H9 (cell line): ENCODE data around the gene HYAL1. TPM values are rescaled to one million over a fixed set of nuclear protein-coding genes. Genes with fewer than 3 reads are reported as not detected.

Experiments
- DNase-seq: peaks from one replicate; pipeline ENCODE4 v3.0.0-alpha.2; 2017
- H2AFZ ChIP-seq: one replicate; pipeline ENCODE4 v1.6.1; 2013; ENCODE audit warnings: mild to moderate bottlenecking, low read length, control low read depth, moderate library complexity
- H2AK5ac ChIP-seq: 2 replicates; pipeline ENCODE4 v1.6.1; 2013; ENCODE audit warnings: low read length, control low read depth, mixed read lengths; ENCODE audit not compliant: insufficient read length
- H2BK120ac ChIP-seq: one replicate; pipeline ENCODE4 v1.6.1; 2013; ENCODE audit warnings: low read depth, mild to moderate bottlenecking, low read length, control low read depth, inconsistent platforms; ENCODE audit not compliant: poor library complexity, severe bottlenecking
- H2BK12ac ChIP-seq: 2 replicates; pipeline ENCODE4 v1.6.1; 2013; ENCODE audit warnings: low read length, control low read depth, mixed read lengths, low read depth; ENCODE audit not compliant: insufficient read length
- H2BK15ac ChIP-seq: 2 replicates; pipeline ENCODE4 v1.6.1; 2013; ENCODE audit warnings: low read depth, low read length, control low read depth
- H2BK20ac ChIP-seq: one replicate; pipeline ENCODE4 v1.6.1; 2013; ENCODE audit warnings: low read depth, mild to moderate bottlenecking, low read length, control low read depth, inconsistent platforms; ENCODE audit not compliant: poor library complexity, severe bottlenecking
- H2BK5ac ChIP-seq: 2 replicates; pipeline ENCODE4 v1.6.1; 2013; ENCODE audit warnings: low read length, control low read depth, mixed read lengths; ENCODE audit not compliant: insufficient read length
- H3K14ac ChIP-seq: 2 replicates; pipeline ENCODE4 v1.6.1; 2013; ENCODE audit warnings: low read length, control low read depth; ENCODE audit not compliant: insufficient read depth
- H3K18ac ChIP-seq: 2 replicates; pipeline ENCODE4 v1.6.1; 2013; ENCODE audit warnings: low read depth, mild to moderate bottlenecking, mixed read lengths, low read length, control low read depth; ENCODE audit not compliant: insufficient read length
- H3K23ac ChIP-seq: 2 replicates; pipeline ENCODE4 v1.6.1; 2013; ENCODE audit warnings: low read length, control low read depth, mixed read lengths, low read depth; ENCODE audit not compliant: insufficient read length
- H3K23me2 ChIP-seq: 2 replicates; pipeline ENCODE4 v1.6.1; 2013; ENCODE audit warnings: low read depth, mild to moderate bottlenecking, mixed read lengths, low read length, control low read depth; ENCODE audit not compliant: insufficient read length, poor library complexity, severe bottlenecking
- H3K27ac ChIP-seq: 2 replicates; pipeline ENCODE4 v1.5.1; 2013; ENCODE audit warnings: low read length, control low read depth, mixed read lengths, low read depth; ENCODE audit not compliant: insufficient read length
- H3K27me3 ChIP-seq: 2 replicates; pipeline ENCODE4 v1.6.1; 2013; ENCODE audit warnings: low read length, control low read depth, inconsistent platforms; ENCODE audit not compliant: insufficient read depth
- H3K4ac ChIP-seq: 2 replicates; pipeline ENCODE4 v1.6.1; 2013; ENCODE audit warnings: low read depth, mild to moderate bottlenecking, control low read depth, inconsistent platforms, low read length, moderate library complexity
- H3K4me1 ChIP-seq: 2 replicates; pipeline ENCODE4 v1.6.1; 2013; ENCODE audit warnings: low read length, control low read depth, inconsistent platforms; ENCODE audit not compliant: insufficient read depth
- H3K4me2 ChIP-seq: 2 replicates; pipeline ENCODE4 v1.6.1; 2013; ENCODE audit warnings: low read length, control low read depth, mixed read lengths; ENCODE audit not compliant: insufficient read length, insufficient read depth
- H3K56ac ChIP-seq: 2 replicates; pipeline ENCODE4 v1.6.1; 2013; ENCODE audit warnings: low read depth, mild to moderate bottlenecking, mixed read lengths, low read length, control low read depth; ENCODE audit not compliant: insufficient read length
- H3K79me1 ChIP-seq: 2 replicates; pipeline ENCODE4 v1.6.1; 2013; ENCODE audit warnings: low read depth, mild to moderate bottlenecking, moderate library complexity, low read length, control low read depth, inconsistent platforms; ENCODE audit not compliant: insufficient read depth, poor library complexity, severe bottlenecking
- H3K79me2 ChIP-seq: 2 replicates; pipeline ENCODE4 v1.6.1; 2013; ENCODE audit warnings: low read length, control low read depth, inconsistent platforms; ENCODE audit not compliant: insufficient read depth
- H3K9ac ChIP-seq: 2 replicates; pipeline ENCODE4 v1.6.1; 2013; ENCODE audit warnings: low read length, control low read depth, mixed read lengths; ENCODE audit not compliant: insufficient read length; ENCODE audit errors: extremely low read depth
- H3K9me3 ChIP-seq: one replicate; pipeline ENCODE4 v1.6.1; 2013; ENCODE audit warnings: low read depth, low read length, inconsistent platforms; ENCODE audit not compliant: control insufficient read depth
- H3T11ph ChIP-seq: one replicate; pipeline ENCODE4 v1.6.1; 2013; ENCODE audit warnings: mild to moderate bottlenecking, low read length, control low read depth, inconsistent platforms
- H4K20me1 ChIP-seq: one replicate; pipeline ENCODE4 v1.6.1; 2013; ENCODE audit not compliant: control insufficient read depth, insufficient read length, insufficient read depth
- H4K5ac ChIP-seq: 2 replicates; pipeline ENCODE4 v1.6.1; 2013; ENCODE audit warnings: low read depth, mild to moderate bottlenecking, mixed read lengths, low read length, control low read depth; ENCODE audit not compliant: insufficient read length
- H4K8ac ChIP-seq: replicated peaks from 2 replicates; pipeline ENCODE4 v1.6.1; 2013; ENCODE audit warnings: low read length, control low read depth, mixed read lengths, low read depth; ENCODE audit not compliant: insufficient read length
- H4K91ac ChIP-seq: 2 replicates; pipeline ENCODE4 v1.6.1; 2013; ENCODE audit warnings: low read depth, mild to moderate bottlenecking, moderate library complexity, mixed read lengths, low read length, control low read depth; ENCODE audit not compliant: insufficient read length
- H3K27ac Mint-ChIP-seq, 3 experiments: 2 replicates in 2 of 3; 3 replicates in 1 of 3; pipeline ENCODE4 v1.8.0; 2020 to 2021; ENCODE audit warnings: mixed read lengths in 3 of 3, mild to moderate bottlenecking in 1 of 3, moderate library complexity in 1 of 3
- H3K27me3 Mint-ChIP-seq: 2 replicates; pipeline ENCODE4 v1.8.0; 2021; ENCODE audit warnings: low read depth, mild to moderate bottlenecking, moderate library complexity, mixed read lengths
- H3K36me3 Mint-ChIP-seq, 3 experiments: 2 replicates in 2 of 3; 3 replicates in 1 of 3; pipeline ENCODE4 v1.8.0; 2020 to 2021; ENCODE audit warnings: low read depth in 3 of 3, mixed read lengths in 3 of 3; ENCODE audit not compliant: insufficient read depth in 1 of 3
- H3K4me1 Mint-ChIP-seq, 2 experiments: 2 replicates each; pipeline ENCODE4 v1.8.0; 2020; ENCODE audit warnings: mixed read lengths in 2 of 2
- H3K4me3 Mint-ChIP-seq, 2 experiments: 2 replicates in 1 of 2; 3 replicates in 1 of 2; pipeline ENCODE4 v1.8.0; 2020 to 2021; ENCODE audit warnings: mild to moderate bottlenecking in 2 of 2, mixed read lengths in 2 of 2, moderate library complexity in 1 of 2
- H3K9me3 Mint-ChIP-seq, 2 experiments: 2 replicates in 1 of 2; 3 replicates in 1 of 2; pipeline ENCODE4 v1.8.0; 2020; ENCODE audit warnings: mild to moderate bottlenecking in 2 of 2, mixed read lengths in 2 of 2, moderate library complexity in 1 of 2
- WGBS: extraction: QIAGEN DNeasy Blood & Tissue Kit; methylation state at CpG from one replicate; pipeline ENCODE4 v1.1.7; 2013; ENCODE audit warnings: missing lambda C conversion rate, low lambda C conversion rate, mixed read lengths; ENCODE audit not compliant: insufficient read length; ENCODE audit errors: extremely low coverage; 5-methylcytosine and 5-hydroxymethylcytosine counted together
- total RNA-seq: library from RNA; stranded (reverse); gene quantifications from 2 replicates; pipeline ENCODE4 v1.2.1, GENCODE V29; 2021
- TF ChIP-seq, protein P1 (sequence below): fragments of 200-600 bp; sonication (generic); conservative IDR thresholded peaks from 3 replicates; pipeline ENCODE4 v1.8.0; 2021; ENCODE audit warnings: antibody characterized with exemption, mild to moderate bottlenecking

HYAL1 gene
- total RNA-seq, 1 experiment from 2014 or later, result 2.0 TPM

DNA sequence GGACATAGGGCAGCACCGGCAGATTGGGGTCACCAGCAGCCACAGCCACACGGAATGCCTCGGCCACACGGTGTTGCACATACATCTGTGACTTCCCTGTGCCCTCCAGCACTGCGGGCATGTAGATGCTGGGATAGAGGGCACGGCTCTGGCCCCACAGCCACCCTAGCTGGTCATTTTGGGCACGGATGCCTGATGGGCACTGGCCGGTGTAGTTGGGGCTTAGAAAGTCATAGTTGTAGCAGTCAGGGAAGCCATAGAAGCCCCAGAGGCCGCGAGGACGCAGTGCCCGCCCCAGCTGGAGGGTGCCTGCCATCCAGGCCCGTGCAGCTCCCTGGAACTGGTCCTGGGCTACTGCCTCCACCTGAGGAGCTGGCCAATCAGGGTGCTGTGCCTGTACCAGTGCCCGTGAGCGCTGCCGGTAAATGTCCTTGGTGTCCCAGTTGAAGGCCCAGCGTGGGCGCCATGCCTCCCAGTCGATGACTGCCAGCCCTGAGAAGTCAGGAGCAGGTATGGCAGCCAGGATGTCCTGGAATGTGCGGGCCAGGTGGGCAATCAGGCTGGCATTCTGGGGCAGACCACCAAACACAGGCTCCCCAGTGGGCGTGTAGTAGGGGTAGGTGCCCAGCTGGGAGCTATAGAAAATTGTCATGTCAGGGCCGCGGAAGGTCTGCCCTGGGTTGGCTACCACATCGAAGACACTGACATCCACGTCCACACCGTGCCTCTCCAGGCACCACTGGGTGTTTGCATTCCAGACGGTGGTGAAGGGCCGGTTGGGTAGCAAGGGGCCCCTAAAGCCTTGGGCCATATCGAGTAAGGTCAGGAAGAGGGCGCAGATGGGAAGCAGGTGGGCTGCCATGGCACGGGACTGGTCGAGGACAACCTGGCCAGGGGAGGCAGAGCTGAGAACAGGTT is 1.0 kb downstream of the HYAL1 start:
- peaks cover 25 to 27% of the 10 kb centered on the region in 2 experiments for H3K4me1 Mint-ChIP-seq

More for the DNA sequence above, 1.0 kb downstream of the HYAL1 start:
- no peak for DNase-seq
- Histone ChIP-seq H4K91ac (no peak overlapping the region), H3K14ac (no peak overlapping the region), H3K23me2 (peaks cover 6% of the 10 kb centered on the region), H3K79me2 (no peaks in the 10 kb centered on the region), H2BK12ac (no peak overlapping the region), H3K4me1 (no peaks in the 10 kb centered on the region), H4K20me1 (no peaks in the 10 kb centered on the region), H3T11ph (no peak overlapping the region), H3K27me3 (no peaks in the 10 kb centered on the region), H4K8ac (no peak overlapping the region), H3K9me3 (no peaks in the 10 kb centered on the region), H3K4me2 (no peak overlapping the region), H2AK5ac (no peak overlapping the region), H3K79me1 (no peaks in the 10 kb centered on the region), H2BK5ac (no peak overlapping the region), H2BK15ac (no peak overlapping the region), H2AFZ (no peak overlapping the region), H4K5ac (no peak overlapping the region), H3K27ac (no peak overlapping the region), H2BK120ac (no peak overlapping the region), H3K18ac (no peak overlapping the region), H3K23ac (no peak overlapping the region), H3K56ac (no peak overlapping the region), H3K4ac (no peak overlapping the region), H3K9ac (no peak overlapping the region), H2BK20ac (no peak overlapping the region)
- Mint-ChIP-seq H3K27me3 (no peaks in the 10 kb centered on the region), H3K27ac (peak overlapping the region in 2 of 3 experiments; percentile 82 to 86; a peak in 4 of 7 replicates), H3K4me3 (no peak overlapping the region), H3K36me3 (peaks cover 0 to 2% (median 2%) of the 10 kb centered on the region in 3 experiments; a peak in 1 of 7 replicates), H3K9me3 (peaks cover 8 to 17% of the 10 kb centered on the region in 2 experiments)
- WGBS, result no CpG with 5 or more reads among the region's 32 CpGs
- TF ChIP-seq, protein P1, sequence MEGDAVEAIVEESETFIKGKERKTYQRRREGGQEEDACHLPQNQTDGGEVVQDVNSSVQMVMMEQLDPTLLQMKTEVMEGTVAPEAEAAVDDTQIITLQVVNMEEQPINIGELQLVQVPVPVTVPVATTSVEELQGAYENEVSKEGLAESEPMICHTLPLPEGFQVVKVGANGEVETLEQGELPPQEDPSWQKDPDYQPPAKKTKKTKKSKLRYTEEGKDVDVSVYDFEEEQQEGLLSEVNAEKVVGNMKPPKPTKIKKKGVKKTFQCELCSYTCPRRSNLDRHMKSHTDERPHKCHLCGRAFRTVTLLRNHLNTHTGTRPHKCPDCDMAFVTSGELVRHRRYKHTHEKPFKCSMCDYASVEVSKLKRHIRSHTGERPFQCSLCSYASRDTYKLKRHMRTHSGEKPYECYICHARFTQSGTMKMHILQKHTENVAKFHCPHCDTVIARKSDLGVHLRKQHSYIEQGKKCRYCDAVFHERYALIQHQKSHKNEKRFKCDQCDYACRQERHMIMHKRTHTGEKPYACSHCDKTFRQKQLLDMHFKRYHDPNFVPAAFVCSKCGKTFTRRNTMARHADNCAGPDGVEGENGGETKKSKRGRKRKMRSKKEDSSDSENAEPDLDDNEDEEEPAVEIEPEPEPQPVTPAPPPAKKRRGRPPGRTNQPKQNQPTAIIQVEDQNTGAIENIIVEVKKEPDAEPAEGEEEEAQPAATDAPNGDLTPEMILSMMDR, result no peak
